Stimulated activated CD8-positive, alpha-beta memory T cell treated with anti-CD3 and anti-CD28 coated beads, Interleukin-12 subunit alpha, Interleukin-12 subunit beta, amount 100 ng/mL, for 4 hours (primary cell): ENCODE results near the gene TMEM107.
A peak's percentile ranks its signal among the peaks of the same experiment; 100 is the strongest.

Source experiments
- DNase-seq: peaks from one replicate; pipeline ENCODE4 v3.0.0-alpha.2; 2020; ENCODE audit warnings: low read depth

TMEM107 gene

GRCh38 chr17:8150194-8151119 is 25.7 kb downstream of the TMEM107 start:
- DNase-seq = no peak

GRCh38 chr17:8149419-8150193 is 26.6 kb downstream of the TMEM107 start:
- DNase-seq = no peak

- DNase-seq = no peak
Observed at GRCh38 chr17:8148560-8148959, 27.6 kb downstream of the TMEM107 start.

GRCh38 chr17:8147805-8148404 is 28.3 kb downstream of the TMEM107 start:
- no peak for DNase-seq

- DNase-seq = no peak
Observed at GRCh38 chr17:8147141-8147804, 28.9 kb downstream of the TMEM107 start.

GRCh38 chr17:8146381-8147140 is 29.6 kb downstream of the TMEM107 start:
- no peak for DNase-seq

GRCh38 chr17:8145811-8146210 is 30.4 kb downstream of the TMEM107 start:
- DNase-seq = no peak

- no peak for DNase-seq
Observed at GRCh38 chr17:8144401-8145231, 31.6 kb downstream of the TMEM107 start.

- DNase-seq = no peak
Observed at GRCh38 chr17:8143581-8144400, 32.4 kb downstream of the TMEM107 start.

- DNase-seq = no peak
Observed at GRCh38 chr17:8142887-8143580, 33.1 kb downstream of the TMEM107 start.

- DNase-seq = no peak
Observed at GRCh38 chr17:8142158-8142886, 33.9 kb downstream of the TMEM107 start.

GRCh38 chr17:8141741-8142140 is 34.4 kb downstream of the TMEM107 start:
- DNase-seq = no peak

- no peak for DNase-seq
Observed at GRCh38 chr17:8141045-8141444, 35.1 kb downstream of the TMEM107 start.

GRCh38 chr17:8140065-8141029 is 35.8 kb downstream of the TMEM107 start:
- no peak for DNase-seq

- peak; percentile 92 for DNase-seq
Observed at GRCh38 chr17:8138672-8139371, 37.4 kb downstream of the TMEM107 start.

GRCh38 chr17:8138374-8138671 is 37.9 kb downstream of the TMEM107 start:
- DNase-seq = no peak
